ENCODE results near the gene SLC30A2.

DNA sequence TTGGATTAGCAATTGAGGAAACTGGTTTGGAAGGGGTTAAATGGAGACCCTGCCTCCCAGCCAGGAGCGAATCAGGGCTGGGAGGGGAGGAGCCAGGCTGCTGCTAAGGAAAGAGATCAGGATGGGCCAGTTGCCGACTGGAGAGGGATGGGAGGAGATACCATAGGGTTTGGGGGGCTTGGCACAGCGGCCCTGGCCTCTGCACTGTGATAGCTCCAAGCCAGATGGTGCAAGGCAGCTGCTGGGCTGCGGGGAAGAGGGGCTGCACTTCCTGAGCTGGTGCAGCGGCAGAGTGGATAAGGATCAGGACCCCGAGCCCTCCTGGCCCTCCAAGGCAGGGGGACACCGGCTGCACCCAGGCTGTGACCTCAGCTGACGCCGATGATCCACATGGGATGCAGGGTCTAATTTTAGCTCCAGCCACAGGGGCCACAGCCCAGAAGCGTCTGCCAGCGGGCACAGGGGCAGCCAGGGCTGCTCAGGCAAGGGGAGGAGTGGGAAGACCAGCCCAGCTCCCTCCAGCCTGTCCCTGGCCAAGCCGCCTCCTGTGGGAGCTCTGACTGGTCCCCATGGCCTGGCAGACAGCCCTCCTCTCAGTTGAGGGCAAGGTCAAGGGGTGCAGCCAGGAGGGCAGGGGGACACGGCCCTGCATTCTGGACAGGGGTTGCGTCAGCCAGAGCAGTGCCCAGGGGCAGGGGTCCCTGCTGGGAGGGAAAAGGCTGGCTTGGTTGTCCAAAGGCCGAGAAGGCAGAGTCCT is 24.1 kb downstream of the SLC30A2 start, which contains the start of gene EXTL1:
- TF ChIP-seq POLR2A (IDR thresholded peaks at IDR 0.05) (no peak), EP300 (IDR thresholded peaks at IDR 0.05) (no peak)
- TF ChIP-seq, protein P1, sequence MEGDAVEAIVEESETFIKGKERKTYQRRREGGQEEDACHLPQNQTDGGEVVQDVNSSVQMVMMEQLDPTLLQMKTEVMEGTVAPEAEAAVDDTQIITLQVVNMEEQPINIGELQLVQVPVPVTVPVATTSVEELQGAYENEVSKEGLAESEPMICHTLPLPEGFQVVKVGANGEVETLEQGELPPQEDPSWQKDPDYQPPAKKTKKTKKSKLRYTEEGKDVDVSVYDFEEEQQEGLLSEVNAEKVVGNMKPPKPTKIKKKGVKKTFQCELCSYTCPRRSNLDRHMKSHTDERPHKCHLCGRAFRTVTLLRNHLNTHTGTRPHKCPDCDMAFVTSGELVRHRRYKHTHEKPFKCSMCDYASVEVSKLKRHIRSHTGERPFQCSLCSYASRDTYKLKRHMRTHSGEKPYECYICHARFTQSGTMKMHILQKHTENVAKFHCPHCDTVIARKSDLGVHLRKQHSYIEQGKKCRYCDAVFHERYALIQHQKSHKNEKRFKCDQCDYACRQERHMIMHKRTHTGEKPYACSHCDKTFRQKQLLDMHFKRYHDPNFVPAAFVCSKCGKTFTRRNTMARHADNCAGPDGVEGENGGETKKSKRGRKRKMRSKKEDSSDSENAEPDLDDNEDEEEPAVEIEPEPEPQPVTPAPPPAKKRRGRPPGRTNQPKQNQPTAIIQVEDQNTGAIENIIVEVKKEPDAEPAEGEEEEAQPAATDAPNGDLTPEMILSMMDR (IDR thresholded peaks at IDR 0.05) = no peak
